GM06990 (cell line): ENCODE data around the gene VAV3.

Experiments
- DNase-seq: peaks from one replicate; pipeline ENCODE4 v3.0.0-alpha.2; 2011; ENCODE audit not compliant: insufficient read length; ENCODE audit errors: extremely low read depth
- H3K27me3 ChIP-seq: replicated peaks from 2 replicates; pipeline ENCODE4 v1.6.0; 2011; ENCODE audit warnings: low read length; ENCODE audit not compliant: control insufficient read depth, insufficient read depth
- H3K36me3 ChIP-seq: 2 replicates; pipeline ENCODE4 v1.5.1; 2011; ENCODE audit warnings: low read length; ENCODE audit not compliant: control insufficient read depth, insufficient read depth
- H3K4me3 ChIP-seq: replicated peaks from 2 replicates; pipeline ENCODE4 v1.5.1; 2011; ENCODE audit warnings: low read depth, mild to moderate bottlenecking, control low read depth, low read length
- CTCF ChIP-seq: IDR thresholded peaks from 2 replicates; pipeline ENCODE4 v1.5.1; 2011; ENCODE audit warnings: low read length, control low read depth, mild to moderate bottlenecking, inconsistent platforms; ENCODE audit not compliant: insufficient read depth, poor library complexity, severe bottlenecking

Gene VAV3

GRCh38 chr1:107572674-107573211 lies 392.2 kb downstream of the VAV3 start:
- no peak overlapping the region for H3K4me3 ChIP-seq
- TF ChIP-seq CTCF: no peak

GRCh38 chr1:107570768-107571167 lies 394.2 kb downstream of the VAV3 start:
- no peak for TF ChIP-seq CTCF
- DNase-seq: no peak
- Histone ChIP-seq H3K4me3 (no peak overlapping the region), H3K27me3 (no peaks in the 10 kb centered on the region; the same call in 1 of the 2 replicates), H3K36me3 (no peaks in the 10 kb centered on the region)

More at GRCh38 chr1:107572674-107573211, 392.2 kb downstream of the VAV3 start:
- no peak for DNase-seq
- Histone ChIP-seq H3K27me3 (no peaks in the 10 kb centered on the region), H3K36me3 (no peaks in the 10 kb centered on the region)

- DNase-seq: no peak
- no peaks in the 10 kb centered on the region; the same call in 1 of the 2 replicates for H3K27me3 ChIP-seq
- no peak overlapping the region for H3K4me3 ChIP-seq
- TF ChIP-seq CTCF: no peak
- H3K36me3 ChIP-seq: no peaks in the 10 kb centered on the region
These were observed 401.5 kb downstream of the VAV3 start for GRCh38 chr1:107563441-107563840.

GRCh38 chr1:107559881-107560280 lies 405.1 kb downstream of the VAV3 start:
- H3K4me3 ChIP-seq: no peak overlapping the region
- DNase-seq: no peak
- no peaks in the 10 kb centered on the region for H3K36me3 ChIP-seq
- H3K27me3 ChIP-seq: no peaks in the 10 kb centered on the region
- TF ChIP-seq CTCF: no peak

GRCh38 chr1:107557095-107557494 lies 407.9 kb downstream of the VAV3 start:
- no peak for DNase-seq

More at GRCh38 chr1:107557095-107557494, 407.9 kb downstream of the VAV3 start:
- Histone ChIP-seq H3K4me3 (no peak overlapping the region), H3K36me3 (no peaks in the 10 kb centered on the region), H3K27me3 (no peaks in the 10 kb centered on the region)
- TF ChIP-seq CTCF: no peak
